HEK293T (cell line): ENCODE measurements around the gene DMXL1.

Experiments
- CTCF ChIA-PET: fragments of 350-600 bp; formaldehyde crosslinking; extraction: SDS; loops from one replicate; lab custom pipeline; 2021; ENCODE audit warnings: antibody characterized with exemption, inconsistent platforms; lab: Yijun Ruan, JAX
- POLR2A ChIA-PET: fragments of 350-600 bp; formaldehyde crosslinking; extraction: SDS; loops from one replicate; lab custom pipeline; 2020; ENCODE audit warnings: antibody characterized with exemption, inconsistent platforms; lab: Yijun Ruan, JAX
- DNase-seq: peaks from one replicate; pipeline ENCODE4 v3.0.0; 2012; ENCODE audit warnings: mixed read lengths; ENCODE audit errors: extremely low spot score
- ARNT ChIP-seq: fragments of 450-650 bp; IDR thresholded peaks from 2 replicates; pipeline ENCODE4 v1.6.1; 2017; ENCODE audit warnings: mild to moderate bottlenecking
- BHLHE40 ChIP-seq: fragments of 450-650 bp; IDR thresholded peaks from 2 replicates; pipeline ENCODE4 v1.6.1; 2016; ENCODE audit warnings: mild to moderate bottlenecking, moderate library complexity, borderline replicate concordance
- CTBP1 ChIP-seq: fragments of 450-650 bp; IDR thresholded peaks from 2 replicates; pipeline ENCODE4 v1.6.1; 2016; ENCODE audit warnings: borderline replicate concordance
- ELF4 ChIP-seq: fragments of 450-650 bp; IDR thresholded peaks from 2 replicates; pipeline ENCODE4 v1.6.1; 2017; ENCODE audit warnings: antibody characterized with exemption
- FOXA1 ChIP-seq: fragments of 450-650 bp; IDR thresholded peaks from 2 replicates; pipeline ENCODE4 v1.6.1; 2016; ENCODE audit warnings: mild to moderate bottlenecking
- FOXK2 ChIP-seq: fragments of 450-650 bp; IDR thresholded peaks from 2 replicates; pipeline ENCODE4 v1.6.1; 2016; ENCODE audit warnings: mild to moderate bottlenecking
- FOXM1 ChIP-seq: fragments of 450-650 bp; IDR thresholded peaks from 2 replicates; pipeline ENCODE4 v1.6.1; 2017; ENCODE audit warnings: mild to moderate bottlenecking, borderline replicate concordance
- HDGF ChIP-seq: fragments of 450-650 bp; IDR thresholded peaks from 2 replicates; pipeline ENCODE4 v1.6.1; 2017; ENCODE audit warnings: antibody characterized with exemption, borderline replicate concordance
- L3MBTL2 ChIP-seq: fragments of 450-650 bp; conservative IDR thresholded peaks from 2 replicates; pipeline ENCODE4 v1.6.1; 2016; ENCODE audit warnings: mild to moderate bottlenecking
- LEF1 ChIP-seq: fragments of 450-650 bp; IDR thresholded peaks from 2 replicates; pipeline ENCODE4 v1.6.1; 2017; ENCODE audit warnings: mild to moderate bottlenecking, borderline replicate concordance
- NFRKB ChIP-seq: fragments of 450-650 bp; IDR thresholded peaks from 2 replicates; pipeline ENCODE4 v1.6.1; 2016; ENCODE audit warnings: mild to moderate bottlenecking, moderate library complexity
- PKNOX1 ChIP-seq: fragments of 450-650 bp; IDR thresholded peaks from 2 replicates; pipeline ENCODE4 v1.6.1; 2016
- SP1 ChIP-seq: fragments of 450-650 bp; IDR thresholded peaks from 2 replicates; pipeline ENCODE4 v1.6.1; 2017
- SUZ12 ChIP-seq: fragments of 450-650 bp; IDR thresholded peaks from 2 replicates; pipeline ENCODE4 v1.6.1; 2016; ENCODE audit warnings: mild to moderate bottlenecking
- TARDBP ChIP-seq: fragments of 450-650 bp; IDR thresholded peaks from 2 replicates; pipeline ENCODE4 v1.6.1; 2016
- ZNF384 ChIP-seq: fragments of 450-650 bp; IDR thresholded peaks from 2 replicates; pipeline ENCODE4 v1.6.1; 2016

DMXL1 gene

GRCh38 chr5:119079318-119079921 is 8.5 kb downstream of the DMXL1 start:
- ChIA-PET CTCF (interaction anchor here (1.2 kb wide), 1 partner anchor 91 kb away, joined by 3 read pairs; the partner anchor contains the start of gene DTWD2), POLR2A (interaction anchor here (1.9 kb wide), 1 partner anchor 9 kb away, joined by 13 read pairs; the partner anchor contains the start of gene DMXL1)
- no peak for TF ChIP-seq ZNF384
- TF ChIP-seq ARNT = no peak
- no peak for TF ChIP-seq SUZ12
- no peak for TF ChIP-seq TARDBP
- no peak for TF ChIP-seq NFRKB
- no peak for TF ChIP-seq FOXM1
- TF ChIP-seq FOXK2 = no peak
- TF ChIP-seq BHLHE40 = no peak
- no peak for TF ChIP-seq PKNOX1
- TF ChIP-seq ELF4 = no peak
- TF ChIP-seq HDGF = no peak
- TF ChIP-seq L3MBTL2 = no peak
- no peak for DNase-seq

- TF ChIP-seq ZNF384 (no peak), TARDBP (no peak)
- no peak for DNase-seq
- ChIA-PET CTCF (interaction anchor here (0.6 to 1.2 kb wide), 2 partner anchors 93 to 332 kb away, joined by 3 to 5 read pairs; no protein-coding TSS in a partner anchor), POLR2A (interaction anchor here (1.2 kb wide), 1 partner anchor 10 kb away, joined by 12 read pairs; the partner anchor contains the start of gene DMXL1)
Measured at GRCh38 chr5:119080936-119081335, 10.0 kb downstream of the DMXL1 start.

- no peak for DNase-seq
- CTCF ChIA-PET = interaction anchor here (0.6 to 0.7 kb wide), 2 partner anchors 255 to 1380 kb away, joined by 3 read pairs; no protein-coding TSS in a partner anchor
- POLR2A ChIA-PET = no interaction called here
- TF ChIP-seq LEF1 (no peak), TARDBP (no peak), ZNF384 (no peak), NFRKB (no peak), PKNOX1 (no peak), SP1 (no peak), FOXM1 (no peak), BHLHE40 (no peak), L3MBTL2 (no peak), FOXA1 (no peak), SUZ12 (no peak), FOXK2 (no peak), CTBP1 (no peak), ARNT (no peak), HDGF (no peak), ELF4 (no peak)
Measured at GRCh38 chr5:119082691-119083090, 11.8 kb downstream of the DMXL1 start.

GRCh38 chr5:119083679-119084078 is 12.8 kb downstream of the DMXL1 start:
- TF ChIP-seq LEF1 = no peak
- no peak for TF ChIP-seq FOXM1
- no peak for TF ChIP-seq NFRKB
- no peak for TF ChIP-seq FOXK2
- no peak for TF ChIP-seq ELF4
- TF ChIP-seq BHLHE40 = no peak
- no peak for TF ChIP-seq TARDBP
- no peak for TF ChIP-seq FOXA1
- TF ChIP-seq PKNOX1 = no peak
- TF ChIP-seq HDGF = no peak
- no peak for TF ChIP-seq L3MBTL2
- no peak for TF ChIP-seq SP1
- no peak for TF ChIP-seq ARNT
- no peak for TF ChIP-seq ZNF384
- no peak for TF ChIP-seq CTBP1
- no peak for DNase-seq
- ChIA-PET POLR2A (no interaction called here), CTCF (no interaction called here)

GRCh38 chr5:119088438-119088837 is 17.6 kb downstream of the DMXL1 start:
- no peak for DNase-seq
- POLR2A ChIA-PET = no interaction called here
- TF ChIP-seq ZNF384 = no peak
- no peak for TF ChIP-seq PKNOX1
- TF ChIP-seq FOXM1 = no peak
- no peak for TF ChIP-seq CTBP1
- no peak for TF ChIP-seq ELF4
- TF ChIP-seq SUZ12 = no peak
- no peak for TF ChIP-seq FOXK2
- no peak for TF ChIP-seq LEF1
- TF ChIP-seq FOXA1 = no peak
- no peak for TF ChIP-seq ARNT
- no peak for TF ChIP-seq HDGF
- no peak for TF ChIP-seq NFRKB
- no peak for TF ChIP-seq BHLHE40
- no peak for TF ChIP-seq SP1
- no peak for TF ChIP-seq L3MBTL2
- no peak for TF ChIP-seq TARDBP
- CTCF ChIA-PET = no interaction called here
